C4-2B (cell line): ENCODE data around the gene PRKAR2B.

Experiments
- ZFX ChIP-seq: fragments of 450-650 bp; IDR thresholded peaks from 2 replicates; pipeline ENCODE4 v1.6.1; 2017
- TF ChIP-seq, protein P1 (sequence below): fragments of 450-650 bp; conservative IDR thresholded peaks from 2 replicates; pipeline ENCODE4 v1.5.1; 2017; ENCODE audit warnings: mild to moderate bottlenecking

DNA sequence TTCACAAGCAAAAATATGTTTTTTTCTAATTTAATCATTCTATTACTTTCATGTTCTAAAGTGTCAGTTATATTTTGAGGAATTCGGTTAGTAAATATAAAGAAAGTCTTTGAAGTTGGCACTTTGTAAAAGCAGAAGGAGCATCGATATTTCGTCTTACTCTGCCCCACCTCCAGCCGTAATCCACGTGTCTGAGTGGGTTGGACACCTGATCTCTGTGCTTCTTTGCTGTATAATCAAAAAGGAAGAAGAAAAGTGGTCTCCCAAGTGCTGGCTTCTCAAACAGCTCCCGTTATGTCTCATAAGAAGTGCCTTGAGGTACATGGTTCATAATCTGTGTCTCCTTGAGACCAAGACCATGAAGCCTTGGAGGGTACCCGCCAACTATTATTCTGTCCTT, 19.8 kb downstream of the PRKAR2B start:
- TF ChIP-seq, protein P1, sequence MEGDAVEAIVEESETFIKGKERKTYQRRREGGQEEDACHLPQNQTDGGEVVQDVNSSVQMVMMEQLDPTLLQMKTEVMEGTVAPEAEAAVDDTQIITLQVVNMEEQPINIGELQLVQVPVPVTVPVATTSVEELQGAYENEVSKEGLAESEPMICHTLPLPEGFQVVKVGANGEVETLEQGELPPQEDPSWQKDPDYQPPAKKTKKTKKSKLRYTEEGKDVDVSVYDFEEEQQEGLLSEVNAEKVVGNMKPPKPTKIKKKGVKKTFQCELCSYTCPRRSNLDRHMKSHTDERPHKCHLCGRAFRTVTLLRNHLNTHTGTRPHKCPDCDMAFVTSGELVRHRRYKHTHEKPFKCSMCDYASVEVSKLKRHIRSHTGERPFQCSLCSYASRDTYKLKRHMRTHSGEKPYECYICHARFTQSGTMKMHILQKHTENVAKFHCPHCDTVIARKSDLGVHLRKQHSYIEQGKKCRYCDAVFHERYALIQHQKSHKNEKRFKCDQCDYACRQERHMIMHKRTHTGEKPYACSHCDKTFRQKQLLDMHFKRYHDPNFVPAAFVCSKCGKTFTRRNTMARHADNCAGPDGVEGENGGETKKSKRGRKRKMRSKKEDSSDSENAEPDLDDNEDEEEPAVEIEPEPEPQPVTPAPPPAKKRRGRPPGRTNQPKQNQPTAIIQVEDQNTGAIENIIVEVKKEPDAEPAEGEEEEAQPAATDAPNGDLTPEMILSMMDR = no peak
- no peak for TF ChIP-seq ZFX
